Stomach (tissue), 4 donors: ENCODE data around the gene TNS3.

Source experiments
- EP300 ChIP-seq: sonication (generic); formaldehyde crosslinking; IDR thresholded peaks from one replicate; pipeline ENCODE4 v1.6.1; 2017; ENCODE audit warnings: antibody characterized with exemption
- POLR2A ChIP-seq, 4 donors: fragments of 450-650 bp; IDR thresholded peaks; one replicate each; pipeline ENCODE4 v1.6.1; 2016; ENCODE audit warnings: antibody characterized with exemption in 4 of 4, control low read depth in 2 of 4, mild to moderate bottlenecking in 1 of 4, moderate library complexity in 1 of 4
- POLR2AphosphoS5 ChIP-seq, 3 donors: sonication (generic); formaldehyde crosslinking; IDR thresholded peaks; one replicate each; pipeline ENCODE4 v1.6.1; 2016; ENCODE audit warnings: antibody characterized with exemption in 3 of 3
- TF ChIP-seq, protein P1 (sequence below), 7 experiments: fragments of 450-650 bp in 4 of 7; fragments of 200-600 bp in 3 of 7; sonication (generic) in 3 of 7; IDR thresholded peaks; one replicate each; pipeline ENCODE4 v1.5.1; 2016 to 2019; ENCODE audit warnings: antibody characterized with exemption in 7 of 7, control low read depth in 2 of 7, mild to moderate bottlenecking in 1 of 7

DNA sequence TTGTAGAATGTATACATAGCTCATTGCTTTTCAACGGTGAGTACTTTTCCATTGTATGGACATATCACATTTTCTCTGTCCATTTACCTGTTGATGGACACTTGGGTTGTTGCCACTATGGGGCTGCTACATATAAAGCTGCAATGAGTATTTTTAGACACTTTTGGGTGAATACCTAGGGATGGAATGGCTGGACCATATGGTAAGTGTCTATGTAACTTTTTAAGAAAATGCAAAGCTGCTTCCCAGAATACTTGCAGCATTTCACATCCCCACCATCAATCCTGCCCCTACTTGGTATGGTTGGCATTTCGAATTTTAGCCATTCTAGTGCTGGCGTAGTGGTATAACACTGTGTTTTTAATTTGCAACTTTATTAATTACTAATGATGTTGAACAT lies 274.6 kb downstream of the TNS3 start:
- TF ChIP-seq, protein P1, sequence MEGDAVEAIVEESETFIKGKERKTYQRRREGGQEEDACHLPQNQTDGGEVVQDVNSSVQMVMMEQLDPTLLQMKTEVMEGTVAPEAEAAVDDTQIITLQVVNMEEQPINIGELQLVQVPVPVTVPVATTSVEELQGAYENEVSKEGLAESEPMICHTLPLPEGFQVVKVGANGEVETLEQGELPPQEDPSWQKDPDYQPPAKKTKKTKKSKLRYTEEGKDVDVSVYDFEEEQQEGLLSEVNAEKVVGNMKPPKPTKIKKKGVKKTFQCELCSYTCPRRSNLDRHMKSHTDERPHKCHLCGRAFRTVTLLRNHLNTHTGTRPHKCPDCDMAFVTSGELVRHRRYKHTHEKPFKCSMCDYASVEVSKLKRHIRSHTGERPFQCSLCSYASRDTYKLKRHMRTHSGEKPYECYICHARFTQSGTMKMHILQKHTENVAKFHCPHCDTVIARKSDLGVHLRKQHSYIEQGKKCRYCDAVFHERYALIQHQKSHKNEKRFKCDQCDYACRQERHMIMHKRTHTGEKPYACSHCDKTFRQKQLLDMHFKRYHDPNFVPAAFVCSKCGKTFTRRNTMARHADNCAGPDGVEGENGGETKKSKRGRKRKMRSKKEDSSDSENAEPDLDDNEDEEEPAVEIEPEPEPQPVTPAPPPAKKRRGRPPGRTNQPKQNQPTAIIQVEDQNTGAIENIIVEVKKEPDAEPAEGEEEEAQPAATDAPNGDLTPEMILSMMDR (IDR thresholded peaks at IDR 0.05), result no peak
- no peak for TF ChIP-seq POLR2AphosphoS5 (IDR thresholded peaks at IDR 0.05)
- TF ChIP-seq POLR2A (IDR thresholded peaks at IDR 0.05), result no peak
- TF ChIP-seq EP300, result no peak
